ENCODE measurements around the gene SMOC1.

- TF ChIP-seq POLR2A (IDR thresholded peaks at IDR 0.05), result no peak
- TF ChIP-seq, protein P1, sequence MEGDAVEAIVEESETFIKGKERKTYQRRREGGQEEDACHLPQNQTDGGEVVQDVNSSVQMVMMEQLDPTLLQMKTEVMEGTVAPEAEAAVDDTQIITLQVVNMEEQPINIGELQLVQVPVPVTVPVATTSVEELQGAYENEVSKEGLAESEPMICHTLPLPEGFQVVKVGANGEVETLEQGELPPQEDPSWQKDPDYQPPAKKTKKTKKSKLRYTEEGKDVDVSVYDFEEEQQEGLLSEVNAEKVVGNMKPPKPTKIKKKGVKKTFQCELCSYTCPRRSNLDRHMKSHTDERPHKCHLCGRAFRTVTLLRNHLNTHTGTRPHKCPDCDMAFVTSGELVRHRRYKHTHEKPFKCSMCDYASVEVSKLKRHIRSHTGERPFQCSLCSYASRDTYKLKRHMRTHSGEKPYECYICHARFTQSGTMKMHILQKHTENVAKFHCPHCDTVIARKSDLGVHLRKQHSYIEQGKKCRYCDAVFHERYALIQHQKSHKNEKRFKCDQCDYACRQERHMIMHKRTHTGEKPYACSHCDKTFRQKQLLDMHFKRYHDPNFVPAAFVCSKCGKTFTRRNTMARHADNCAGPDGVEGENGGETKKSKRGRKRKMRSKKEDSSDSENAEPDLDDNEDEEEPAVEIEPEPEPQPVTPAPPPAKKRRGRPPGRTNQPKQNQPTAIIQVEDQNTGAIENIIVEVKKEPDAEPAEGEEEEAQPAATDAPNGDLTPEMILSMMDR (IDR thresholded peaks at IDR 0.05), result no peak
Measured at GRCh38 chr14:69917287-69917686, 38.1 kb downstream of the SMOC1 start.

Data from body of pancreas (tissue), 4 donors.